WERI-Rb-1 (cell line): Measurements from ENCODE around the gene SPATA16.

Experiments used
- DNase-seq: peaks from one replicate; pipeline ENCODE4 v3.0.0-alpha.2; 2020
- H3K27ac ChIP-seq: fragments of 250-450 bp; sonication (Bioruptor Pico); 2 replicates; pipeline ENCODE4 v1.5.1; 2020; ENCODE audit warnings: mild to moderate bottlenecking, moderate library complexity
- H3K27me3 ChIP-seq: fragments of 250-450 bp; sonication (Bioruptor Pico); 2 replicates; pipeline ENCODE4 v1.5.1; 2021; ENCODE audit warnings: mild to moderate bottlenecking, low read depth, moderate library complexity; ENCODE audit not compliant: insufficient read depth, severe bottlenecking
- H3K36me3 ChIP-seq: fragments of 250-450 bp; sonication (Bioruptor Pico); 2 replicates; pipeline ENCODE4 v1.5.1; 2020; ENCODE audit warnings: mild to moderate bottlenecking, moderate library complexity
- H3K4me3 ChIP-seq: 2 replicates; pipeline ENCODE4 v1.5.1; 2011; ENCODE audit warnings: low read depth, mild to moderate bottlenecking, control low read depth, low read length
- H3K9me3 ChIP-seq: fragments of 250-450 bp; sonication (Bioruptor Pico); 2 replicates; pipeline ENCODE4 v1.5.1; 2021; ENCODE audit warnings: mild to moderate bottlenecking, moderate library complexity; ENCODE audit not compliant: severe bottlenecking
- CTCF ChIP-seq: IDR thresholded peaks from 2 replicates; pipeline ENCODE4 v1.5.1; 2011; ENCODE audit warnings: low read depth, mild to moderate bottlenecking, control low read depth, inconsistent platforms, low read length

The SPATA16 gene

GRCh38 chr3:172977696-172978095 is 163.3 kb downstream of the SPATA16 start:
- H3K4me3 ChIP-seq, result no peak overlapping the region
- no peak for TF ChIP-seq CTCF
- H3K36me3 ChIP-seq, result no peaks in the 10 kb centered on the region
- H3K9me3 ChIP-seq, result no peaks in the 10 kb centered on the region
- DNase-seq, result no peak
- H3K27me3 ChIP-seq, result no peaks in the 10 kb centered on the region
- H3K27ac ChIP-seq, result no peak overlapping the region

- no peaks in the 10 kb centered on the region for H3K36me3 ChIP-seq
- H3K4me3 ChIP-seq, result no peak overlapping the region
- H3K27ac ChIP-seq, result no peak overlapping the region
- TF ChIP-seq CTCF, result no peak
- DNase-seq, result no peak
- H3K27me3 ChIP-seq, result no peaks in the 10 kb centered on the region
- no peaks in the 10 kb centered on the region for H3K9me3 ChIP-seq
Observed at GRCh38 chr3:172974969-172975368, 166.1 kb downstream of the SPATA16 start.

GRCh38 chr3:172973799-172974198 is 167.2 kb downstream of the SPATA16 start:
- H3K27me3 ChIP-seq, result no peaks in the 10 kb centered on the region
- H3K36me3 ChIP-seq, result no peaks in the 10 kb centered on the region
- no peaks in the 10 kb centered on the region for H3K9me3 ChIP-seq
- no peak overlapping the region for H3K27ac ChIP-seq
- H3K4me3 ChIP-seq, result no peak overlapping the region
- DNase-seq, result no peak
- no peak for TF ChIP-seq CTCF

- DNase-seq, result no peak
- no peak for TF ChIP-seq CTCF
- no peak overlapping the region for H3K4me3 ChIP-seq
- H3K27ac ChIP-seq, result no peak overlapping the region
- H3K9me3 ChIP-seq, result no peaks in the 10 kb centered on the region
- no peaks in the 10 kb centered on the region for H3K27me3 ChIP-seq
- no peaks in the 10 kb centered on the region for H3K36me3 ChIP-seq
Observed at GRCh38 chr3:172972717-172973116, 168.3 kb downstream of the SPATA16 start.

- Histone ChIP-seq H3K27me3 (no peaks in the 10 kb centered on the region), H3K4me3 (no peak overlapping the region), H3K9me3 (no peaks in the 10 kb centered on the region), H3K27ac (no peak overlapping the region), H3K36me3 (no peaks in the 10 kb centered on the region)
- DNase-seq, result no peak
- no peak for TF ChIP-seq CTCF
Observed at GRCh38 chr3:172972067-172972466, 169.0 kb downstream of the SPATA16 start.

GRCh38 chr3:172968646-172969045 is 172.4 kb downstream of the SPATA16 start:
- Histone ChIP-seq H3K36me3 (no peaks in the 10 kb centered on the region), H3K27ac (no peak overlapping the region), H3K9me3 (no peaks in the 10 kb centered on the region), H3K27me3 (no peaks in the 10 kb centered on the region), H3K4me3 (no peak overlapping the region)
- no peak for DNase-seq
- TF ChIP-seq CTCF, result no peak
